Measurements from ENCODE around the gene CPNE5.

DNA sequence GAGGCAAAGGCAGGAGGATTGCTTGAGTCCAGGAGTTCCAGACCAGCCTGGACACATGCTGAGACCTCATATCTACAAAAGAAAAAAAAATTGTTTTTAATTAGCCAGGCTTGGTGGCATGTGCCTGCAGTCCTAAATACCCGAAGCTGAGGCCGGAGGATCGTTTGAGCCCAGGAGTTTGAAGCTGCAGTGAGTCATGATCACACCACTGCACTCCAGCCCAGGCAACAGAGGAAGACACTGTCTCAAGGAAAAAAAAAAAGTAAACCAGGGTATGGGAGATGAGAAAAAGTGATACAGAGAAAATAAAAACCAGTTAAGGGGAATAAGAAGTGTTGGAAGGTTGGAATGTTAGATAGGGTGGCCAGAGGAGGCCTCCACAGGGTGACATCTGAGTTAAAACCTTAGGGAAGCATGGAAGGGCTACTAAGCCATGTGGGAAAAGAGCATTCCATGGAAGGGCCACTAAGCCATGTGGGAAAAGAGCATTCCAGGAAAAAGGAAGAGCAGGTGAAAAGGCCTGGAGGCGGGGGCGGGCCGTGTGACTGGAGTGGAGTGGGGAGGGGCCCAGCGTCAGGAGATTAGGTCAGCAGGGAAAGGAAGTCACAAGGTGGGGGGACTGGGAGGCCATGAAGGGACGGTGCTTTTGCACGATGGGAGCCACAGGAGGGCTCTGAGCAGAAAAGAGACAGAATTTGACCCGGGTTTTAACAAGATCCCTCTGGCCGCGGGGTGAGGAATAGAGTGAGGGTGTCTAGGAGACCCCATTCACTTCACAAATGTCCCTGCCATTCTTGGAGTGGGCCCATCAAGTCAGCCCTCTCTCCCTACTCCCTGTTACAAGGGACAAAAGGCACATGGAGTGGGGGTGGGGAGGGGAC lies 18.3 kb downstream of the CPNE5 start:
- TF ChIP-seq, protein P1, sequence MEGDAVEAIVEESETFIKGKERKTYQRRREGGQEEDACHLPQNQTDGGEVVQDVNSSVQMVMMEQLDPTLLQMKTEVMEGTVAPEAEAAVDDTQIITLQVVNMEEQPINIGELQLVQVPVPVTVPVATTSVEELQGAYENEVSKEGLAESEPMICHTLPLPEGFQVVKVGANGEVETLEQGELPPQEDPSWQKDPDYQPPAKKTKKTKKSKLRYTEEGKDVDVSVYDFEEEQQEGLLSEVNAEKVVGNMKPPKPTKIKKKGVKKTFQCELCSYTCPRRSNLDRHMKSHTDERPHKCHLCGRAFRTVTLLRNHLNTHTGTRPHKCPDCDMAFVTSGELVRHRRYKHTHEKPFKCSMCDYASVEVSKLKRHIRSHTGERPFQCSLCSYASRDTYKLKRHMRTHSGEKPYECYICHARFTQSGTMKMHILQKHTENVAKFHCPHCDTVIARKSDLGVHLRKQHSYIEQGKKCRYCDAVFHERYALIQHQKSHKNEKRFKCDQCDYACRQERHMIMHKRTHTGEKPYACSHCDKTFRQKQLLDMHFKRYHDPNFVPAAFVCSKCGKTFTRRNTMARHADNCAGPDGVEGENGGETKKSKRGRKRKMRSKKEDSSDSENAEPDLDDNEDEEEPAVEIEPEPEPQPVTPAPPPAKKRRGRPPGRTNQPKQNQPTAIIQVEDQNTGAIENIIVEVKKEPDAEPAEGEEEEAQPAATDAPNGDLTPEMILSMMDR (IDR thresholded peaks at IDR 0.05 in 8 of 11, conservative IDR thresholded peaks at IDR 0.05 in 3 of 11) = no peak
- no peak for TF ChIP-seq POLR2A (IDR thresholded peaks at IDR 0.05)

Data from spleen (tissue), 7 donors.